ENCODE measurements around the gene TSKS.

- TF ChIP-seq CTCF (IDR thresholded peaks at IDR 0.05; ENCODE audit: low read length) (no peak), EZH2 (optimal IDR thresholded peaks at IDR 0.05; ENCODE audit: low read depth, low read length) (no peak), EZH2phosphoT487 (IDR thresholded peaks at IDR 0.05; ENCODE audit: low read length) (no peak)
Observed at GRCh38 chr19:49782515-49782914, 19.4 kb upstream of the TSKS start.
